HFFc6 (cell line): ENCODE measurements around the gene PNLIP. TPM values are rescaled to one million over a fixed set of nuclear protein-coding genes. Genes with fewer than 3 reads are reported as not detected.

Experiments used
- DNase-seq: peaks from one replicate; pipeline ENCODE4 v3.0.0-alpha.2; 2018
- H3K27ac Mint-ChIP-seq: 2 replicates; pipeline ENCODE4 v1.8.0; 2020; ENCODE audit warnings: mild to moderate bottlenecking, mixed read lengths
- H3K27me3 Mint-ChIP-seq: 2 replicates; pipeline ENCODE4 v1.8.0; 2021; ENCODE audit warnings: mild to moderate bottlenecking, moderate library complexity, mixed read lengths; ENCODE audit not compliant: insufficient read depth
- H3K36me3 Mint-ChIP-seq: 2 replicates; pipeline ENCODE4 v1.8.0; 2021; ENCODE audit warnings: low read depth, mixed read lengths
- H3K4me1 Mint-ChIP-seq: 2 replicates; pipeline ENCODE4 v1.8.0; 2020; ENCODE audit warnings: low read depth, mixed read lengths
- H3K4me3 Mint-ChIP-seq: 2 replicates; pipeline ENCODE4 v1.8.0; 2020; ENCODE audit warnings: mild to moderate bottlenecking, moderate library complexity, mixed read lengths
- H3K9me3 Mint-ChIP-seq: 2 replicates; pipeline ENCODE4 v1.8.0; 2020; ENCODE audit warnings: mild to moderate bottlenecking, mixed read lengths
- CTCF ChIP-seq: fragments of 200-600 bp; sonication (generic); IDR thresholded peaks from 2 replicates; pipeline ENCODE4 v1.5.0; 2021; ENCODE audit warnings: antibody characterized with exemption, mild to moderate bottlenecking
- total RNA-seq, 6 experiments: library from RNA; stranded (reverse); fragmentation: NEBNext Ultra II Directional; extraction: Animal tissue kit (Norgen Biotek cat#: 25700); gene quantifications; 2 replicates in 1 of 6; 3 replicates in 5 of 6; pipeline ENCODE4 v1.2.3, GENCODE V29; 2021

Gene PNLIP
- total RNA-seq, 6 experiments from 2014 or later = not detected

GRCh38 chr10:116553378-116553980, 7.7 kb downstream of the PNLIP start:
- no peak for TF ChIP-seq CTCF
- no peak for DNase-seq
- H3K27me3 Mint-ChIP-seq = no peaks in the 10 kb centered on the region
- H3K27ac Mint-ChIP-seq = no peak overlapping the region
- H3K36me3 Mint-ChIP-seq = no peaks in the 10 kb centered on the region
- no peaks in the 10 kb centered on the region for H3K4me1 Mint-ChIP-seq
- peaks cover 9% of the 10 kb centered on the region for H3K9me3 Mint-ChIP-seq
- H3K4me3 Mint-ChIP-seq = no peak overlapping the region

GRCh38 chr10:116554628-116555027, 8.9 kb downstream of the PNLIP start:
- TF ChIP-seq CTCF = no peak
- no peaks in the 10 kb centered on the region for H3K36me3 Mint-ChIP-seq
- H3K4me1 Mint-ChIP-seq = no peaks in the 10 kb centered on the region
- no peak for DNase-seq
- peaks cover 9% of the 10 kb centered on the region for H3K9me3 Mint-ChIP-seq
- no peak overlapping the region for H3K4me3 Mint-ChIP-seq
- H3K27me3 Mint-ChIP-seq = no peaks in the 10 kb centered on the region
- no peak overlapping the region for H3K27ac Mint-ChIP-seq

GRCh38 chr10:116555880-116556279, 10.1 kb downstream of the PNLIP start:
- peaks cover 9% of the 10 kb centered on the region for H3K9me3 Mint-ChIP-seq
- no peak overlapping the region for H3K4me3 Mint-ChIP-seq
- no peaks in the 10 kb centered on the region for H3K4me1 Mint-ChIP-seq
- no peak for DNase-seq
- H3K27ac Mint-ChIP-seq = no peak overlapping the region
- H3K27me3 Mint-ChIP-seq = no peaks in the 10 kb centered on the region
- no peak for TF ChIP-seq CTCF
- H3K36me3 Mint-ChIP-seq = no peaks in the 10 kb centered on the region

GRCh38 chr10:116557305-116557880, 11.7 kb downstream of the PNLIP start:
- no peak for DNase-seq
- no peak for TF ChIP-seq CTCF
- Mint-ChIP-seq H3K27ac (no peak overlapping the region), H3K27me3 (no peaks in the 10 kb centered on the region), H3K36me3 (no peaks in the 10 kb centered on the region), H3K4me1 (no peaks in the 10 kb centered on the region), H3K4me3 (no peak overlapping the region), H3K9me3 (peaks cover 7% of the 10 kb centered on the region; the same call in 1 of the 2 replicates)

- no peak overlapping the region for H3K27ac Mint-ChIP-seq
- DNase-seq = no peak
- H3K9me3 Mint-ChIP-seq = peaks cover 32% of the 10 kb centered on the region
- no peaks in the 10 kb centered on the region for H3K4me1 Mint-ChIP-seq
- H3K36me3 Mint-ChIP-seq = no peaks in the 10 kb centered on the region
- H3K4me3 Mint-ChIP-seq = no peak overlapping the region
- no peak for TF ChIP-seq CTCF
- no peaks in the 10 kb centered on the region; the same call in 1 of the 2 replicates for H3K27me3 Mint-ChIP-seq
These were observed 19.8 kb downstream of the PNLIP start for GRCh38 chr10:116565534-116565933.
